ENCODE results near the gene GABBR2.
"Not testable (repeated sequence)": the region's sequence is repeated elsewhere in the genome, so short reads cannot be mapped to it uniquely, and the experiment has no call there.

GABBR2 gene

DNA sequence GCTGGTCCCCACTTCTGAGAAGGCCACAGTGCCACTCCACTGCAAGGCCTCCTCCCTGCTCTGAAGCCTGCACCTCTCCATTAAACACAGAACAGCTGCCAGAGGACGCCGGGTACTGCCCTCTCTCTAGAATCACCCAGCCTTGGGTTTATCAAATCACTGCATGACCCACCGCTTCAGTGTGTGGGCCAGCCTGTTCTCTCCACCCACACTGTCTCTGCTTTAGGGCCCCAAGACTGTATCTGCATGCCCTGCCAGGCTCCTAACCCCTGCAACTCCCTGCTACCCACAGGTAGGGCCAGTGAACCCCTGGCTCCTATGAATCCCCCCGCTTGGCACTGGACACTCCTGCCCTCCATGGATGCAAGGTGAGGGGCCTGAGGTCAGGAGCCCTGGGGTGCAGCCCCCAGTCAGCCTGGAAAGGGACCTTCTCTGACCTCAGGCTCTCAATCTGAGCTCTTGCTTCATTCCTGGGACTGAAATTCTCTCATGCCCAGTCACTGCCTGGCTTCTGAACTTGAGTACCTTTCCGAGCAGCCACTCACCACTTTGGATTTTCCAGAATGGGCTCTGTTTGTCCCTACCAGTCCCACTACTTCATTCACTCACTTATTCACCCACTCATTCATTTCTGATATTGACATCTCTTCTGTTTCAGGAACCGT, 206.3 kb downstream of the GABBR2 start:
- H3K4me3 ChIP-seq (ENCODE audit: low read length) = no peak overlapping the region
- peak; percentile 83 for DNase-seq (ENCODE audit: low read depth)
- TF ChIP-seq, protein P1, sequence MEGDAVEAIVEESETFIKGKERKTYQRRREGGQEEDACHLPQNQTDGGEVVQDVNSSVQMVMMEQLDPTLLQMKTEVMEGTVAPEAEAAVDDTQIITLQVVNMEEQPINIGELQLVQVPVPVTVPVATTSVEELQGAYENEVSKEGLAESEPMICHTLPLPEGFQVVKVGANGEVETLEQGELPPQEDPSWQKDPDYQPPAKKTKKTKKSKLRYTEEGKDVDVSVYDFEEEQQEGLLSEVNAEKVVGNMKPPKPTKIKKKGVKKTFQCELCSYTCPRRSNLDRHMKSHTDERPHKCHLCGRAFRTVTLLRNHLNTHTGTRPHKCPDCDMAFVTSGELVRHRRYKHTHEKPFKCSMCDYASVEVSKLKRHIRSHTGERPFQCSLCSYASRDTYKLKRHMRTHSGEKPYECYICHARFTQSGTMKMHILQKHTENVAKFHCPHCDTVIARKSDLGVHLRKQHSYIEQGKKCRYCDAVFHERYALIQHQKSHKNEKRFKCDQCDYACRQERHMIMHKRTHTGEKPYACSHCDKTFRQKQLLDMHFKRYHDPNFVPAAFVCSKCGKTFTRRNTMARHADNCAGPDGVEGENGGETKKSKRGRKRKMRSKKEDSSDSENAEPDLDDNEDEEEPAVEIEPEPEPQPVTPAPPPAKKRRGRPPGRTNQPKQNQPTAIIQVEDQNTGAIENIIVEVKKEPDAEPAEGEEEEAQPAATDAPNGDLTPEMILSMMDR (conservative IDR thresholded peaks at IDR 0.05; ENCODE audit: low read length) = no peak

DNA sequence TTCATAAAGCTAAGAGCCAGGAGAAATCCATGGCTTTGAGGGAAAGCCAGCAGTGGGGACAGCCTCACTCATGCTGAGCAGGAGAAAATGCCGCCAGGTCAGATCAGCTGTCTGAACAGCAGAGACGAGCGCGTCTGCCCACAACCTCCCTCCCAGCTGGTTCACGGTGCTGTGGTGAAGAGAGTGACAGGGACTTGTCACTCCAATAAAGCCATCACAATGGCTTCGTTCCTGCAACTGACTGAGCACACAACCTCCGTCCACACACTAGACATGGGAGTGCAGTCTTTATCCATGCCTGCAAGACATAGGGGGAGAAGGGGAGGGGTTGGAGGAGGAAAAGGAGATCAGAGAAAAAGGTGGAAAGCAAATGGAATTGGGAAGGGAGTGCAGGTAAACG, 206.9 kb downstream of the GABBR2 start:
- H3K4me3 ChIP-seq (ENCODE audit: low read length) = no peak overlapping the region
- DNase-seq (ENCODE audit: low read depth) = no peak
- TF ChIP-seq, protein P1 (conservative IDR thresholded peaks at IDR 0.05; ENCODE audit: low read length) = no peak

DNA sequence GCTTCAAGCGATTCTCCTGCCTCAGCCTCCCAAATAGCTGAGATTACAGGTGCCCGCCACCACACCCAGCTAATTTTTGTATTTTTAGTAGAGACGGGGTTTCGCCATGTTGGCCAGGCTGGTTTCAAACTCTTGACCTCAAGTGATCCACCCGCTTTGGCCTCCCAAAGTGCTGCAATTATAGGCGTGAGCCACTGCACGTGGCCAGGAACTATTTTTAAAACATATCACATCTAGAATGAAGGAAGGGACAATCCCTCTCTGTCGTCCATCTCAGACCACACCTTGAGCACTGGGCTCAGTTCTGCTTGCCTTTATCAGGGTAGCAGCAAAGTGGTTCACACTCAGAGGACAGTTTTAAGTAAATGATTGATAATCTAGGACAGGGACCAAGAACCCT, 207.5 kb downstream of the GABBR2 start:
- not testable (repeated sequence) for H3K4me3 ChIP-seq (ENCODE audit: low read length); DNase-seq (ENCODE audit: low read depth)

DNA sequence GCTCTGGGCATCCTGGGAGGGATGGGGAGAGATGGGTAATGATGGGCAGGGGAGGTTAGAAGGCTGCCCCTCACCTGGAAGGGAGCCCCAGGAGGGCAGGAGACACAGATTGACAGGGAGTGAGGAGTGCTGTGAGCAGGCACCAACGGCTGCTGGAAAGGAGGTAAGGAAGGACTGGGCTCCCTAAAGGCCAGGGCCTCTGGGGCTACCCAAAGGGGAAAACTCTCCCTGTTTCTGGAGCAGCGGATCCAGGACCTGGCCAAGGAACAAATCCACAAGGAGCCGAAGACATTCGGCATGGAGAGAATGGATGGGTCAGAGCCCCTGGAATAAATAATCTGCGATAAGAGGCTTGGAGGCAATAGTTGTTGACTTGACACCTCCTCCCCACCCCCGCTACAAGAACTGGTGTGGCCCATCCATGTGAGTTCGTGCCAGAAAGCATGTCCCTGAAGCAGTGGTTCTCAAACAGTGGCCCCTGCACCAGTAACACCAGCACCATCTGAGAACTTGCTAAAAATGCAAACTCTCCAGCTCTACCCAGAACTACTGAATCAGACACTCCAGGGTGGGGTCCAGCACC, 208.3 kb downstream of the GABBR2 start:
- TF ChIP-seq, protein P1 (conservative IDR thresholded peaks at IDR 0.05; ENCODE audit: low read length) = no peak
- no peak overlapping the region for H3K4me3 ChIP-seq (ENCODE audit: low read length)
- DNase-seq (ENCODE audit: low read depth) = no peak

DNA sequence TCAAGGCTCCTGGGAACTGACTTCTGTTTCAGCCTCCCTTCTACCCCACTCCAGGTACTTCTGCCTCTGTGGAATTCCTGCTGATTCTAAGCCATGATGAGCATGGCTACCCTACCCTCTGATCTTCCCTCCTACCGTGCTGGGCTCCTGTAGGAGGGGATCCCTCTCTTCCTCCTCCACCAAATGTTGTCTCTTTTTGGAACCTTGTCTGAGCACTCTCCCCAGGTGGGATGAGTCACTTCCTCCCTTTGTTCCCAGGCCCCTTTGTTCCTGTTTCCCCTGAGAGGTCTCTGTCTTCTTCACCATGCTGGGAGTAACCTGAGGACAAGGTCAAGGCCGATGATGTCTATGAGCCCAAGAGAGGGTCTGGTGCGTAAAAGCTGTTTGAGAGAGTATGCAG, 213.2 kb downstream of the GABBR2 start:
- TF ChIP-seq, protein P1 (conservative IDR thresholded peaks at IDR 0.05; ENCODE audit: low read length) = no peak
- no peak overlapping the region for H3K4me3 ChIP-seq (ENCODE audit: low read length)
- DNase-seq (ENCODE audit: low read depth) = no peak

DNA sequence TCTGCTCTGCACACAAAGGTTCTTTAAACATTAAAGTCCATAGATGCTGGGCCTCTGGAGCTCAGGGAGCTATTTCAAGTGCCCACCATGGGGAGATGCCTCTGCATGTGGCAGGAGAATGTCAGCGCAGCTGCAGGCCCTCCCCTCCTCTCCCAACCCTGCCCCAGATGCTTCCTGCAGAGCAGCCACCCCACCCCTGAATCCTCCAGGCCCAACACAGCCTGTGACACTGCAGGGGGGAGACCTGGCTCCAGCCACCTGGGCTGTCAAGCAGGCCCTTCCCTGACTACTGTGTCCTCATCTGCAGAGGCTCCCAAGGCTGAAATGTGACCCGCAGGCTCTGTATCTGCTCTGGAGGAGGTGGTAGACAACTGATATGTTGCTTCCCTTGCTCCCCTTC, 213.9 kb downstream of the GABBR2 start:
- DNase-seq (ENCODE audit: low read depth) = no peak
- H3K4me3 ChIP-seq (ENCODE audit: low read length) = no peak overlapping the region
- TF ChIP-seq, protein P1 (conservative IDR thresholded peaks at IDR 0.05; ENCODE audit: low read length) = no peak

DNA sequence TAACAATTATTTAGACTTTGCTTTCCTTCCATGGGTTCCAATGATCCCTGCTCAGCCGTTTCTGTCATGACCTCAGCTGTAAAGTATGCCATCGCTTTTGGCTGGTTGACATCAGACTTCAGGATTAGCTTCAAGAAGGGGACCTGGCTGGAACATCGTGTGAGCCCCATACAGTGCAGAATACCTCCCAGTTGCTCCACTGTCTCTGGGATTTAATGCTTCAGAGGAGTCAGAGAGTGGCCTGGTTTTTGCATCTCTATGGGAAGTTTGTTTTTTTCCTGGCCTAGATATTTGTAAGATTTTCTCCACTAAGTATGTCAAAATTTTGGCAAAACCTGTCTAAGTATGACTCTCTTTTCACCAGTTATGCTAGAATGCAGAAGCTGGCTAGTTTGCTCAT, 216.9 kb downstream of the GABBR2 start:
- DNase-seq (ENCODE audit: low read depth) = peak; percentile 76
- TF ChIP-seq, protein P1 (conservative IDR thresholded peaks at IDR 0.05; ENCODE audit: low read length) = no peak
- no peak overlapping the region for H3K4me3 ChIP-seq (ENCODE audit: low read length)

Measured in AG10803 (cell line).